Vein endothelial cell (primary cell): ENCODE data around the gene ACOX2. TPM values are rescaled to one million over a fixed set of nuclear protein-coding genes. Genes with fewer than 3 reads are reported as not detected.

Source experiments
- total RNA-seq: library from RNA; depleted of rRNA; stranded (reverse); fragments of >200 nt; gene quantifications from 2 replicates; pipeline ENCODE4 v1.2.3, GENCODE V29; 2012

The ACOX2 gene
- total RNA-seq: 2.0 and 2.6 TPM in 2 replicates

DNA sequence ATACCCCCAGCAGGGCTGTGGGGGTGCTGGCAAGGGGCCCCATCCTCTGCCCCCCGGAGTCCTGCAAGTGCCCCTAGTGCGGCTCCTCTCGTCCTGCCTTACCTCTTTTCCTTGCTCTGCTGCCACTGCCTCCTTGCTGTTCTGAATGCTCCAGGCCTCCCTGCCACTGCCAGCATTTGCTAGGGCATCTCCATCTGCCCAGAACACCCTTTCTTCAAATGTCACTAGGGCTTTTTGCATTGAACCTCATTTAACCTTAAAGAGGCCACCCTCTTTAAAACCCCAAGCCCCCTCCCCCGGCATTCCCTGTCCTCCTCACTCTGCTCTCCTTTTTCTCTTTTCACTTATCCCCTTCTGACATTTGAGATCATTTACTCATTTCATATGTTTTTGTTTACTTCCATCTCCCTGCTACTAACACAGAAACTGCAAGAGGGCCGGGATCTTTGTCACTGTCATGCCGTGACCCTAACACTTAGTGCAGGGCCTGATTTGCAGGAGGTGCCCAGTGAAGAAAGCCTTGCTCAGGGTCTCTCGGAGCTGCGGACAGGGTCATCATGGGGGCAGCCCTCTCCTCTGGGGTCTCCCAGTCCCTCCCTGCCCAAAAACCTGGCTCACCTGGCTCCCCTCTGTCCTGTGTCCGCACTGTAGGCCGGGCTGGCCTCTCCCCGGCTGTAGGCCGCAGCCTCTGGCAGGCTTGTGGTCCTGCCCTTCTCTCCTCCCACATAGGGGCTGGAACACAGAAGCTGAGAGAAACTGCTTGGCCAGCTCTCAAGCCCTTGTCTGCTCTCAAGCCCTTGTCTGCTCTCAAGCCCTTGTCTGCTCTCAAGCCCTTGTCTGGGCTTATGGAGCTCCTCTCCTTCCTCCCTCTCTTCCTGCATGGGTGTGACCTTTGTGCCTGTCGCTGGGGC lies at the start of gene ACOX2:
TSS of gene ACOX2 (minus strand) at position 690 of the 911 bp plus-strand sequence. CDS start 2,084 bp downstream, outside the sequence.

DNA sequence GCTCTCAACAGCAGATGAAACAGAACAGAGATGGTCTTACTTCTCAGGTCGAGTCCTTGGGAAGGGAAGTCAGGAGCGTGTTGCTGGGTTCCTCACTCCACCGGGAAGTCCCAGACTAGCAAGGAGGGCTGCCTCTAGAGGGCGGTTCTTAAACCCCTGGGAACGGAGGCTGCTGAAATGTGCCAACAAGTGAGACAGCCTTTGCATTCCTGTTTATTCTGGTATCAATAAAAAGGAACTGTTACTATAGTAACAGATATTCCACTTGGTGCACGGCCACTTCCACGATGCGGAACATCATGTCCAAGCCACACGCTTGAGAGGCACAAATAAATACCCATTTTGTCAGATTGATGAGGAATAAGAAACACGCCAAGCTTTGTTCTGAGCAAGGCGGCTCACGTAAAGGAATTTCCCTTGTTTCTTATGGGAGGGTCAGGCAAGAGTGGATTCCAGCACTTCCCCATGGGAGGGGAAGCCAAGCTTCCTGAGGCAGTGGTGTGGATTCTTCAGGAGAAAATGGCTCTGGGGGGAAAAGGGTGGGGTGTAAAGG lies 40.4 kb upstream of the ACOX2 start, which contains the start of gene FAM107A:
TSS of gene FAM107A (minus strand) at position 123 of the 553 bp plus-strand sequence. CDS start 7,531 bp downstream, outside the sequence.

DNA sequence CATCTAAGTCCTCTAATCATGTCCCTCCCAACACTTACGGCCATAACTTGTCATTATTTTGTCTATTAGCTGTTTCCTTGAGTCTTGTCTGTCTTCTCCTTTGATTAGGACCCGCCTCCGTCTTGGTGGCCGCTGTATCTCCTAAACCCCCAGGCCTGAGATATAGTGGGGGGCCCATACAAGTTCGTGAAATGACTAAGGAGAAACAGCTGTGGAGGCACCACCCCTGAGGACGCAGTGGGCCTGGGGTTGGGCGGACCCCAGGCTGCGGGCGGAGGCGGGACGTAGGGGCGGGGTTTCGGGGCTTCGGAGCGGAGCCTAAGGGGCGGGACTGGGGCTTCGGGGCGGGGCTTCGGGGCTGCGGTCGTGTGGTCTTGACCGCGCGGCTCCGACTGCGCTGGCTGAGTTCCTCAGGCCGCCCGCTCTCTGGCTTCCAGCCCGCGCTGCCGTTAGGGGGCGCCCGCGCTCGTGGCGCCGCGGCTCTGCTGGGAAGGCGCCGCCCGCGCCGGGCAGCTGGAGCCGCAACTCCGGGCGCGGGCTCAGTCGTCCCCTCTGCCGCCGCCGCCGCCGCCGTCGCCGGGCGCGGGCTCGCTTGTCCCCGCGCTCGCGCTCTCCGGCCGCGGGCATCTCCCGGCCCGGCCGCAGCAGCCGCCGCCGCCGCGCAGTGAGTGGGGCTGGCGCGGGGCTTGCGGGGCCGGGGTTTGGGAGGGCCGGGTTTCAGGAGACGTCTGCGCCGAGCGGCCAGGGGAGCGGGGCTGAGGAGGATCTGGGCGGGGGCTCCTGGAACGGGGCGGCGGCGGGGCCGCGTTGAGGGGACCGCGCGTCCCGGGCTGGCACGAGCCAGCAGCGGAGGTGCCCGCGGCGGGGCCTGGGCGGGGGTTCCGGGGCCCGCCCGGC lies 45.2 kb downstream of the ACOX2 start, which contains the start of gene KCTD6:
TSS of gene KCTD6 (plus strand) at position 591 of the 897 bp plus-strand sequence. CDS start 6,660 bp downstream, outside the sequence.

Other genes with a start within 250 kb of the ACOX2 start
- gene RPP14, start 230.9 kb downstream of the ACOX2 start, total RNA-seq: 16.0 and 17.8 TPM in 2 replicates
- gene HTD2, start 230.7 kb downstream of the ACOX2 start, total RNA-seq: 8.9 and 9.1 TPM in 2 replicates
- 17.0 and 22.5 TPM in 2 replicates for gene PXK, start 204.3 kb downstream of the ACOX2 start, total RNA-seq
- 45.7 and 49.7 TPM in 2 replicates for gene PDHB, start 103.4 kb downstream of the ACOX2 start, total RNA-seq
- 6.9 and 7.2 TPM in 2 replicates for gene KCTD6, start 45.1 kb downstream of the ACOX2 start, total RNA-seq
- 7.5 and 16.0 TPM in 2 replicates for gene FAM107A, start 40.2 kb upstream of the ACOX2 start, total RNA-seq
- under 0.01 TPM in 1 of 2 replicates, not detected in the other for gene FAM3D, start 129.6 kb upstream of the ACOX2 start, total RNA-seq